Fibroblast of lung (primary cell): ENCODE results near the gene MB21D2.

Experiments
- CTCF ChIP-seq, 2 donors: IDR thresholded peaks in 1 of 2; conservative IDR thresholded peaks in 1 of 2; 1 replicate in 1 of 2; 2 replicates in 1 of 2; pipeline ENCODE4 v1.5.1; 2011 to 2012; ENCODE audit warnings: low read length in 2 of 2, control low read depth in 1 of 2, inconsistent platforms in 1 of 2, low read depth in 1 of 2, mild to moderate bottlenecking in 1 of 2
- EZH2 ChIP-seq: IDR thresholded peaks from 2 replicates; pipeline ENCODE4 v1.5.1; 2012; ENCODE audit warnings: low read length, control low read depth, mild to moderate bottlenecking; ENCODE audit errors: missing control alignments

- no peak for TF ChIP-seq CTCF (conservative IDR thresholded peaks at IDR 0.05 in 1 of 2, IDR thresholded peaks at IDR 0.05 in 1 of 2; ENCODE audit: low read depth in 1 of 2, low read length in 2 of 2)
- TF ChIP-seq EZH2 = no peak
Measured at GRCh38 chr3:192863091-192863420, 54.6 kb downstream of the MB21D2 start.
